Fibroblast of mammary gland (primary cell): Measurements from ENCODE around the gene TP73.

Source experiments
- DNase-seq: peaks from one replicate; pipeline ENCODE4 v3.0.0-alpha.2; 2010; ENCODE audit warnings: low read depth
- H3K4me3 ChIP-seq: 2 replicates; pipeline ENCODE4 v1.5.1; 2011; ENCODE audit warnings: low read depth, mild to moderate bottlenecking, low read length, moderate library complexity; ENCODE audit not compliant: control insufficient read depth
- CTCF ChIP-seq: conservative IDR thresholded peaks from 2 replicates; pipeline ENCODE4 v1.5.1; 2011; ENCODE audit warnings: low read depth, low read length, inconsistent platforms; ENCODE audit not compliant: control insufficient read depth, insufficient read depth

Gene TP73

GRCh38 chr1:3672971-3673361, 20.6 kb downstream of the TP73 start:
- no peak overlapping the region for H3K4me3 ChIP-seq
- TF ChIP-seq CTCF, result no peak
- no peak for DNase-seq

- DNase-seq, result no peak
- TF ChIP-seq CTCF, result no peak
- H3K4me3 ChIP-seq, result no peak overlapping the region
Observed at GRCh38 chr1:3673381-3674099, 21.2 kb downstream of the TP73 start.

- no peak overlapping the region for H3K4me3 ChIP-seq
- TF ChIP-seq CTCF, result no peak
- DNase-seq, result no peak
Observed at GRCh38 chr1:3674100-3675094, 22.1 kb downstream of the TP73 start.

- no peak for TF ChIP-seq CTCF
- no peak for DNase-seq
- H3K4me3 ChIP-seq, result no peak overlapping the region
Observed at GRCh38 chr1:3675436-3675835, 23.1 kb downstream of the TP73 start.

- no peak overlapping the region for H3K4me3 ChIP-seq
- DNase-seq, result no peak
- TF ChIP-seq CTCF, result no peak
Observed at GRCh38 chr1:3676581-3677470, 24.5 kb downstream of the TP73 start.

GRCh38 chr1:3677484-3677883, 25.2 kb downstream of the TP73 start:
- TF ChIP-seq CTCF, result no peak
- no peak overlapping the region for H3K4me3 ChIP-seq
- no peak for DNase-seq
